Measurements from ENCODE around the gene ADAM22.

Gene ADAM22

DNA sequence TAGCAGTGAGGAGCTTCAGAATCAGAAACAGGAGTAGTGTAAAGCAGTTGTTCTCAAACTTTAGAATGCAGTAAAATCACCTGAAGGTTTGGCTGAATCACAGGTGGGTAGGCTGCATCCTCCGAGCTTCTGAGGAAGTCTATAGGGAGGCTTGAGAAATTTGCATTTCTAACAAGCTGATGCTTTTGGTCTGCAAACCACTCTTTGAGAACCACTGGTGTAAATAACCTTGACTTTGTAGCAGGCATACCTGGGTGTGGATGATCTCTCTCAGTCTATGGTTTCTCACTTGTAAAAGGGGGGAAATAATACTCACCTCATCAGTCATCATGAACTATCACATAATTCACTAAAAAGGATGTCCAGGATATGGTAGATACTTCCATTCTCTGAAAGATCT lies 167.7 kb downstream of the ADAM22 start:
- Histone ChIP-seq H3K36me3 (ENCODE audit: control insufficient read depth in 4 of 4, insufficient read depth in 4 of 4, low read length in 3 of 4) (no peaks in the 10 kb centered on the region), H3K4me1 (ENCODE audit: control extremely low read depth in 1 of 4, control insufficient read depth in 4 of 4, insufficient read depth in 4 of 4, low read length in 3 of 4) (no peaks in the 10 kb centered on the region), H3K27me3 (replicated peaks in 2 of 5; ENCODE audit: control insufficient read depth in 4 of 5, insufficient read depth in 5 of 5, low read length in 4 of 5) (no peaks in the 10 kb centered on the region), H3K9me3 (ENCODE audit: control extremely low read depth in 1 of 5, control insufficient read depth in 4 of 5, insufficient read depth in 2 of 5, low read depth in 1 of 5, low read length in 4 of 5) (no peaks in the 10 kb centered on the region), H3K4me3 (ENCODE audit: control insufficient read depth in 1 of 7, extremely low read depth in 1 of 7, insufficient read depth in 4 of 7, low read depth in 2 of 7, low read length in 6 of 7) (no peak overlapping the region), H3K27ac (ENCODE audit: insufficient read depth in 1 of 2, low read depth in 1 of 2, low read length in 2 of 2, poor library complexity in 1 of 2, severe bottlenecking in 2 of 2) (no peak overlapping the region)
- ChIA-PET POLR2A (no interaction called here), CTCF (interaction anchor here (1.0 to 1.6 kb wide), 2 partner anchors 8 to 13 kb away, joined by 3 read pairs; no protein-coding TSS in a partner anchor)
- DNase-seq: no peak
- 89% methylated on average over 1 of the region's 1 CpG for WGBS (ENCODE audit: insufficient coverage)

DNA sequence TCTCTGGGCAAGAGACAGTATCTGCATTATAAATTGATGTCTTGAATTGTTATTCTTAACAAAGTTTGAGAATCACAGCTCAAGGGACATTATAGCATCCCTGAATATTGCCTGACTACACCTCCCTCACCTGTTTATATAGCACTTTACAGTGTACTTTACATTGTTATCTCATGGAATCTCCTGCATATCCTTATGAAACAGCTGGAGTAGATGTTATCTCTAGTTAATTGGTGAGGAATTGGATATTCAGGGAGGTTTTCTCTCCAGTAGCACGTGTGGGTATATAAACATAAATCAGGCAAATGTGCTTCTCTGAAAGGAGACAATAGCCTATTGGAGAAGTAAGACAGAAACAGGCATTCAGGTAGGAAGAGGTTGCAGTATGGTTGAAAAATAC lies 168.6 kb downstream of the ADAM22 start:
- Histone ChIP-seq H3K27me3 (replicated peaks in 2 of 5; ENCODE audit: control insufficient read depth in 4 of 5, insufficient read depth in 5 of 5, low read length in 4 of 5) (no peaks in the 10 kb centered on the region), H3K27ac (ENCODE audit: insufficient read depth in 1 of 2, low read depth in 1 of 2, low read length in 2 of 2, poor library complexity in 1 of 2, severe bottlenecking in 2 of 2) (no peak overlapping the region), H3K4me3 (ENCODE audit: control insufficient read depth in 1 of 7, extremely low read depth in 1 of 7, insufficient read depth in 4 of 7, low read depth in 2 of 7, low read length in 6 of 7) (no peak overlapping the region), H3K4me1 (ENCODE audit: control extremely low read depth in 1 of 4, control insufficient read depth in 4 of 4, insufficient read depth in 4 of 4, low read length in 3 of 4) (no peaks in the 10 kb centered on the region), H3K36me3 (ENCODE audit: control insufficient read depth in 4 of 4, insufficient read depth in 4 of 4, low read length in 3 of 4) (no peaks in the 10 kb centered on the region), H3K9me3 (ENCODE audit: control extremely low read depth in 1 of 5, control insufficient read depth in 4 of 5, insufficient read depth in 2 of 5, low read depth in 1 of 5, low read length in 4 of 5) (no peaks in the 10 kb centered on the region)
- POLR2A ChIA-PET: no interaction called here
- CTCF ChIA-PET: interaction anchor here (0.9 to 1.2 kb wide), 4 partner anchors 9 to 12 kb away, joined by 3 read pairs; no protein-coding TSS in a partner anchor
- no peak for DNase-seq
- WGBS (ENCODE audit: insufficient coverage): 33% methylated on average over 1 of the region's 1 CpG

- H3K4me3 ChIP-seq (ENCODE audit: control insufficient read depth in 1 of 7, extremely low read depth in 1 of 7, insufficient read depth in 4 of 7, low read depth in 2 of 7, low read length in 6 of 7): no peak overlapping the region
- no CpG with 5 or more reads among the region's 2 CpGs for WGBS (ENCODE audit: insufficient coverage)
- no peaks in the 10 kb centered on the region for H3K36me3 ChIP-seq (ENCODE audit: control insufficient read depth in 4 of 4, insufficient read depth in 4 of 4, low read length in 3 of 4)
- H3K4me1 ChIP-seq (ENCODE audit: control extremely low read depth in 1 of 4, control insufficient read depth in 4 of 4, insufficient read depth in 4 of 4, low read length in 3 of 4): no peaks in the 10 kb centered on the region
- peak in 2 of 3 donors; percentile 64 to 78 for DNase-seq
- CTCF ChIA-PET: interaction anchor here (1.2 kb wide), 1 partner anchor 62 kb away, joined by 3 read pairs; no protein-coding TSS in a partner anchor
- no peaks in the 10 kb centered on the region for H3K9me3 ChIP-seq (ENCODE audit: control extremely low read depth in 1 of 5, control insufficient read depth in 4 of 5, insufficient read depth in 2 of 5, low read depth in 1 of 5, low read length in 4 of 5)
- POLR2A ChIA-PET: no interaction called here
- no peak overlapping the region for H3K27ac ChIP-seq (ENCODE audit: insufficient read depth in 1 of 2, low read depth in 1 of 2, low read length in 2 of 2, poor library complexity in 1 of 2, severe bottlenecking in 2 of 2)
- no peaks in the 10 kb centered on the region for H3K27me3 ChIP-seq (replicated peaks in 2 of 5; ENCODE audit: control insufficient read depth in 4 of 5, insufficient read depth in 5 of 5, low read length in 4 of 5)
Measured at GRCh38 chr7:88104732-88105131, 170.7 kb downstream of the ADAM22 start.

DNA sequence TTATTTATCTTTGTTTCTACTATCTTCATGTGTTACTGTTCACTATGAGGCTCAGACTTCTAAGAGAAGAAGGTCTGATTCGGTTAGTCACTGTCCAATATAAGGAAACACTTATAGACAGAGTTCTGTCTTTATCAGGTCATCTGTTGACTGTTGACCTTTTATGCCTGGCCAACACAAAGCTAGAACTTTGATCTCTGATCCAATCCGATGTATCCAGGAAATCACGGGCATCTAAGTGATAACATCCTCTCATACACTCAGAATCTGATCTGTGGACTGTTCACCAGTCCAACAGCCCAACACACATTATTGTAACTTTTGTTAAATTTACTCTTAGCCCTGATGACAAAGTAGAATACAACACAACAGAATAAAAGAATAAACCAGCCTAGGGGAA lies 171.2 kb downstream of the ADAM22 start:
- ChIA-PET CTCF (interaction anchor here (1.2 kb wide), 1 partner anchor 62 kb away, joined by 3 read pairs; no protein-coding TSS in a partner anchor), POLR2A (no interaction called here)
- Histone ChIP-seq H3K27ac (ENCODE audit: insufficient read depth in 1 of 2, low read depth in 1 of 2, low read length in 2 of 2, poor library complexity in 1 of 2, severe bottlenecking in 2 of 2) (no peak overlapping the region), H3K9me3 (ENCODE audit: control extremely low read depth in 1 of 5, control insufficient read depth in 4 of 5, insufficient read depth in 2 of 5, low read depth in 1 of 5, low read length in 4 of 5) (no peaks in the 10 kb centered on the region), H3K4me1 (ENCODE audit: control extremely low read depth in 1 of 4, control insufficient read depth in 4 of 4, insufficient read depth in 4 of 4, low read length in 3 of 4) (no peaks in the 10 kb centered on the region), H3K27me3 (replicated peaks in 2 of 5; ENCODE audit: control insufficient read depth in 4 of 5, insufficient read depth in 5 of 5, low read length in 4 of 5) (no peaks in the 10 kb centered on the region), H3K36me3 (ENCODE audit: control insufficient read depth in 4 of 4, insufficient read depth in 4 of 4, low read length in 3 of 4) (no peaks in the 10 kb centered on the region), H3K4me3 (ENCODE audit: control insufficient read depth in 1 of 7, extremely low read depth in 1 of 7, insufficient read depth in 4 of 7, low read depth in 2 of 7, low read length in 6 of 7) (no peak overlapping the region)
- 97% methylated on average over 3 of the region's 3 CpGs for WGBS (ENCODE audit: insufficient coverage)
- DNase-seq: no peak

GRCh38 chr7:88106434-88106833 lies 172.4 kb downstream of the ADAM22 start:
- CTCF ChIA-PET: no interaction called here
- POLR2A ChIA-PET: no interaction called here

GRCh38 chr7:88109612-88110011 lies 175.6 kb downstream of the ADAM22 start:
- Histone ChIP-seq H3K27me3 (replicated peaks in 2 of 5; ENCODE audit: control insufficient read depth in 4 of 5, insufficient read depth in 5 of 5, low read length in 4 of 5) (no peaks in the 10 kb centered on the region), H3K4me1 (ENCODE audit: control extremely low read depth in 1 of 4, control insufficient read depth in 4 of 4, insufficient read depth in 4 of 4, low read length in 3 of 4) (no peaks in the 10 kb centered on the region), H3K9me3 (ENCODE audit: control extremely low read depth in 1 of 5, control insufficient read depth in 4 of 5, insufficient read depth in 2 of 5, low read depth in 1 of 5, low read length in 4 of 5) (no peaks in the 10 kb centered on the region), H3K27ac (ENCODE audit: insufficient read depth in 1 of 2, low read depth in 1 of 2, low read length in 2 of 2, poor library complexity in 1 of 2, severe bottlenecking in 2 of 2) (no peak overlapping the region), H3K36me3 (ENCODE audit: control insufficient read depth in 4 of 4, insufficient read depth in 4 of 4, low read length in 3 of 4) (no peaks in the 10 kb centered on the region), H3K4me3 (ENCODE audit: control insufficient read depth in 1 of 7, extremely low read depth in 1 of 7, insufficient read depth in 4 of 7, low read depth in 2 of 7, low read length in 6 of 7) (no peak overlapping the region)
- ChIA-PET POLR2A (no interaction called here), CTCF (interaction anchor here (0.6 to 0.9 kb wide), 2 partner anchors 8 to 670 kb away, joined by 3 read pairs; no protein-coding TSS in a partner anchor)
- WGBS (ENCODE audit: insufficient coverage): 94% methylated on average over 3 of the region's 3 CpGs
- no peak for DNase-seq

More at GRCh38 chr7:88106434-88106833, 172.4 kb downstream of the ADAM22 start:
- Histone ChIP-seq H3K36me3 (ENCODE audit: control insufficient read depth in 4 of 4, insufficient read depth in 4 of 4, low read length in 3 of 4) (no peaks in the 10 kb centered on the region), H3K4me1 (ENCODE audit: control extremely low read depth in 1 of 4, control insufficient read depth in 4 of 4, insufficient read depth in 4 of 4, low read length in 3 of 4) (no peaks in the 10 kb centered on the region), H3K27ac (ENCODE audit: insufficient read depth in 1 of 2, low read depth in 1 of 2, low read length in 2 of 2, poor library complexity in 1 of 2, severe bottlenecking in 2 of 2) (no peak overlapping the region), H3K9me3 (ENCODE audit: control extremely low read depth in 1 of 5, control insufficient read depth in 4 of 5, insufficient read depth in 2 of 5, low read depth in 1 of 5, low read length in 4 of 5) (no peaks in the 10 kb centered on the region), H3K4me3 (ENCODE audit: control insufficient read depth in 1 of 7, extremely low read depth in 1 of 7, insufficient read depth in 4 of 7, low read depth in 2 of 7, low read length in 6 of 7) (no peak overlapping the region), H3K27me3 (replicated peaks in 2 of 5; ENCODE audit: control insufficient read depth in 4 of 5, insufficient read depth in 5 of 5, low read length in 4 of 5) (no peaks in the 10 kb centered on the region)
- WGBS (ENCODE audit: insufficient coverage): 100% methylated on average over 3 of the region's 4 CpGs
- DNase-seq: no peak

- CTCF ChIA-PET: interaction anchor here (1.0 to 2.0 kb wide), 6 partner anchors 8 to 606 kb away, joined by 3 to 10 read pairs (median 4); no protein-coding TSS in a partner anchor
- Histone ChIP-seq H3K4me1 (ENCODE audit: control extremely low read depth in 1 of 4, control insufficient read depth in 4 of 4, insufficient read depth in 4 of 4, low read length in 3 of 4) (no peaks in the 10 kb centered on the region), H3K36me3 (ENCODE audit: control insufficient read depth in 4 of 4, insufficient read depth in 4 of 4, low read length in 3 of 4) (no peaks in the 10 kb centered on the region), H3K27me3 (replicated peaks in 2 of 5; ENCODE audit: control insufficient read depth in 4 of 5, insufficient read depth in 5 of 5, low read length in 4 of 5) (no peaks in the 10 kb centered on the region), H3K9me3 (ENCODE audit: control extremely low read depth in 1 of 5, control insufficient read depth in 4 of 5, insufficient read depth in 2 of 5, low read depth in 1 of 5, low read length in 4 of 5) (no peaks in the 10 kb centered on the region), H3K4me3 (ENCODE audit: control insufficient read depth in 1 of 7, extremely low read depth in 1 of 7, insufficient read depth in 4 of 7, low read depth in 2 of 7, low read length in 6 of 7) (no peak overlapping the region), H3K27ac (ENCODE audit: insufficient read depth in 1 of 2, low read depth in 1 of 2, low read length in 2 of 2, poor library complexity in 1 of 2, severe bottlenecking in 2 of 2) (no peak overlapping the region)
- no CpG with 5 or more reads among the region's 4 CpGs for WGBS (ENCODE audit: insufficient coverage)
- peak; percentile 49 to 75 (median 74) for DNase-seq
- POLR2A ChIA-PET: no interaction called here
Measured at GRCh38 chr7:88111140-88111743, 177.2 kb downstream of the ADAM22 start.

Data from common myeloid progenitor, CD34-positive (primary cell).